VCaP (cell line): Measurements from ENCODE around the gene MSN.

Experiments used
- H3K27ac ChIP-seq: fragments of 450-650 bp; 2 replicates; pipeline ENCODE4 v1.5.1; 2017
- CTCF ChIP-seq: fragments of 450-650 bp; conservative IDR thresholded peaks from 2 replicates; pipeline ENCODE4 v1.5.1; 2017; ENCODE audit warnings: mild to moderate bottlenecking, moderate library complexity

MSN gene

GRCh38 chrX:65658229-65658628 lies 9.2 kb upstream of the MSN start:
- no peak for TF ChIP-seq CTCF
- no peak overlapping the region for H3K27ac ChIP-seq

- TF ChIP-seq CTCF = no peak
- H3K27ac ChIP-seq = no peak overlapping the region
Observed at GRCh38 chrX:65667157-65667502, 324 bp upstream of the MSN start.

GRCh38 chrX:65668377-65669310 lies 1.2 kb downstream of the MSN start:
- no peak overlapping the region for H3K27ac ChIP-seq
- no peak for TF ChIP-seq CTCF

GRCh38 chrX:65671286-65671685 lies 3.8 kb downstream of the MSN start:
- TF ChIP-seq CTCF = no peak
- no peak overlapping the region for H3K27ac ChIP-seq

- H3K27ac ChIP-seq = no peak overlapping the region
- TF ChIP-seq CTCF = no peak
Observed at GRCh38 chrX:65671966-65672365, 4.5 kb downstream of the MSN start.

GRCh38 chrX:65673857-65674203 lies 6.4 kb downstream of the MSN start:
- no peak for TF ChIP-seq CTCF
- H3K27ac ChIP-seq = no peak overlapping the region

GRCh38 chrX:65674204-65674893 lies 6.9 kb downstream of the MSN start:
- H3K27ac ChIP-seq = no peak overlapping the region
- no peak for TF ChIP-seq CTCF
